Measurements from ENCODE around the gene ZNF320. TPM values are rescaled to one million over a fixed set of nuclear protein-coding genes. Genes with fewer than 3 reads are reported as not detected.
"Not testable (repeated sequence)": the region's sequence is repeated elsewhere in the genome, so short reads cannot be mapped to it uniquely, and the experiment has no call there.

ZNF320 gene
- total and polyA plus RNA-seq, 2 donors, result 9.7 to 22.9 TPM

- peak overlapping the region; percentile 72 for H3K4me3 ChIP-seq (ENCODE audit: low read depth, low read length)
- WGBS, result 38% methylated on average over 24 of the region's 24 CpGs
- peak overlapping the region; percentile 88 for H3K27ac ChIP-seq (ENCODE audit: low read depth)
- no peaks in the 10 kb centered on the region for H3K4me1 ChIP-seq (ENCODE audit: insufficient read depth)
- no peak for DNase-seq (ENCODE audit: extremely low spot score)
- H3K36me3 ChIP-seq (ENCODE audit: insufficient read depth), result no peaks in the 10 kb centered on the region
Observed at GRCh38 chr19:52896431-52897137, 851 bp downstream of the ZNF320 start.

- WGBS, result 50% methylated on average over 4 of the region's 4 CpGs
- no peak for DNase-seq (ENCODE audit: extremely low spot score)
- Histone ChIP-seq H3K4me1 (ENCODE audit: insufficient read depth) (no peaks in the 10 kb centered on the region), H3K27ac (ENCODE audit: low read depth) (no peak overlapping the region), H3K36me3 (ENCODE audit: insufficient read depth) (peaks cover 3% of the 10 kb centered on the region), H3K4me3 (ENCODE audit: low read depth, low read length) (no peak overlapping the region)
Observed at GRCh38 chr19:52891336-52891735, 6.1 kb downstream of the ZNF320 start.

DNA sequence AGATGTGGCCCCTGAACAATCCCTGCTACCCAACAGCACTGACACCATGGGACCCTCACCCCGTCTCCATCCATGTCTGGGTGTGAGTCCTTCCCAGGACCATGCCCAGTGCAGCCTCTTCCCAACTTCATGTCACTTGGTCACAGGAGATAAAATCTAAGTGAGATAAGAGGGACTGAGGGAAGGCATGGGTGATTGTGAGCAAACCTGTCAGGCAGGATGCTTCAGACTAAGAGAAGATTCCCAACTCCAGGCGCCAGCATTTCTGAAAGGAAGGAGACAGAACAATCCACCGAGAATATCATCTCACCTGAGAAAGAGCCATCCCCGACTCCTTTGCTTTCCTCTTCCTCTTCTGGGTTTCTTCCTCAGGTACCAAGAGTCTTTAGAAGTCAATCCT lies 7.5 kb downstream of the ZNF320 start:
- Histone ChIP-seq H3K4me3 (ENCODE audit: low read depth, low read length) (no peak overlapping the region), H3K36me3 (ENCODE audit: insufficient read depth) (peaks cover 3% of the 10 kb centered on the region), H3K27ac (ENCODE audit: low read depth) (no peak overlapping the region), H3K4me1 (ENCODE audit: insufficient read depth) (no peaks in the 10 kb centered on the region)
- 89% methylated on average over 4 of the region's 4 CpGs for WGBS
- no peak for DNase-seq (ENCODE audit: extremely low spot score)

DNA sequence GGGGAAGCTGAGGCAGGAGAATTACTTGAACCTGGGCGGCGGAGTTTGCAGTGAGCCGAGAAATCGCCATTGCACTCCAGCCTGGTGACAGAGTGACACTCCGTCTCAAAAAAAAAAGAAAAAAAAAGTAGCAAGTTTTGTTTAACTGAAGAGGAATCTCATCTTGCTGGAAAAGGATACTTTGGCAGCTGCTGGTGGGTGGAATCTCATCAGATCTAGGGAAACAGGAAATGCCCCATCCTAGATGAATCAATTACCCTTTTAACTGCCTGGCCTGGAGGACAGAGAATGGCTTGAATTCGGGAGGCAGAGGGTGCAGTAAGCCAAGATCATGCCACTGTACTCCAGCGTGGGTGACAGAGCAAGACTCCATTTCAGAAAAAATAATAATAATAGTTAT lies 8.4 kb downstream of the ZNF320 start:
- Histone ChIP-seq H3K27ac (ENCODE audit: low read depth) (no peak overlapping the region), H3K36me3 (ENCODE audit: insufficient read depth) (peaks cover 3% of the 10 kb centered on the region), H3K4me3 (ENCODE audit: low read depth, low read length) (no peak overlapping the region), H3K4me1 (ENCODE audit: insufficient read depth) (no peaks in the 10 kb centered on the region)
- DNase-seq (ENCODE audit: extremely low spot score), result no peak
- 90% methylated on average over 7 of the region's 7 CpGs for WGBS

- H3K27ac ChIP-seq (ENCODE audit: low read depth), result no peak overlapping the region
- DNase-seq (ENCODE audit: extremely low spot score), result no peak
- no peak overlapping the region for H3K4me3 ChIP-seq (ENCODE audit: low read depth, low read length)
- H3K4me1 ChIP-seq (ENCODE audit: insufficient read depth), result no peaks in the 10 kb centered on the region
- 88% methylated on average over 11 of the region's 11 CpGs for WGBS
- peaks cover 11% of the 10 kb centered on the region for H3K36me3 ChIP-seq (ENCODE audit: insufficient read depth)
Observed at GRCh38 chr19:52880895-52881389, 16.5 kb downstream of the ZNF320 start.

- H3K36me3 ChIP-seq (ENCODE audit: insufficient read depth); H3K4me1 ChIP-seq (ENCODE audit: insufficient read depth); H3K27ac ChIP-seq (ENCODE audit: low read depth); DNase-seq (ENCODE audit: extremely low spot score); H3K4me3 ChIP-seq (ENCODE audit: low read depth, low read length): not testable (repeated sequence)
- 63% methylated on average over 6 of the region's 6 CpGs for WGBS
Observed at GRCh38 chr19:52872996-52873395, 24.4 kb downstream of the ZNF320 start.

DNA sequence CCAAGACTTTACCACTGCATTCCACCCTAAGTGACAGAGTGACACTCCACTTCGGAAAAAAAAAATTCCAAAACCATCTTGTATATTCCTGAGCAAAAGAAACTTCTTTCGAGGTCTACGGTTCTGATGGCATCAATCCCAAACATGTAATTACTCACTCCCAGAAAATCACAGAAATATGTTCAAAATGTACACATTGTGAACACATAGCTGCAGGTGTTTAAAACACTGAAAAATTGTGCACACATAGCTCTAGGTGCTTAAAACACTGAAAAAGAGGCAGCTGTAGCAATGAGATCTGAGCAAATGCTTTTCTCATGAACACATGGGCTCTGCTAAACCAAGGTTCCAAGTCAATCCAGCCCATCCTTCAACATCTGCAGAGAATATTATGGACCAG lies 26.0 kb downstream of the ZNF320 start:
- H3K4me1 ChIP-seq (ENCODE audit: insufficient read depth), result no peaks in the 10 kb centered on the region
- H3K36me3 ChIP-seq (ENCODE audit: insufficient read depth), result no peaks in the 10 kb centered on the region
- H3K27ac ChIP-seq (ENCODE audit: low read depth), result no peak overlapping the region
- 93% methylated on average over 3 of the region's 3 CpGs for WGBS
- no peak overlapping the region for H3K4me3 ChIP-seq (ENCODE audit: low read depth, low read length)
- no peak for DNase-seq (ENCODE audit: extremely low spot score)

GRCh38 chr19:52868031-52868430 lies 29.4 kb downstream of the ZNF320 start:
- H3K27ac ChIP-seq (ENCODE audit: low read depth); H3K36me3 ChIP-seq (ENCODE audit: insufficient read depth); H3K4me3 ChIP-seq (ENCODE audit: low read depth, low read length); DNase-seq (ENCODE audit: extremely low spot score); H3K4me1 ChIP-seq (ENCODE audit: insufficient read depth): not testable (repeated sequence)
- 80% methylated on average over 11 of the region's 11 CpGs for WGBS

DNA sequence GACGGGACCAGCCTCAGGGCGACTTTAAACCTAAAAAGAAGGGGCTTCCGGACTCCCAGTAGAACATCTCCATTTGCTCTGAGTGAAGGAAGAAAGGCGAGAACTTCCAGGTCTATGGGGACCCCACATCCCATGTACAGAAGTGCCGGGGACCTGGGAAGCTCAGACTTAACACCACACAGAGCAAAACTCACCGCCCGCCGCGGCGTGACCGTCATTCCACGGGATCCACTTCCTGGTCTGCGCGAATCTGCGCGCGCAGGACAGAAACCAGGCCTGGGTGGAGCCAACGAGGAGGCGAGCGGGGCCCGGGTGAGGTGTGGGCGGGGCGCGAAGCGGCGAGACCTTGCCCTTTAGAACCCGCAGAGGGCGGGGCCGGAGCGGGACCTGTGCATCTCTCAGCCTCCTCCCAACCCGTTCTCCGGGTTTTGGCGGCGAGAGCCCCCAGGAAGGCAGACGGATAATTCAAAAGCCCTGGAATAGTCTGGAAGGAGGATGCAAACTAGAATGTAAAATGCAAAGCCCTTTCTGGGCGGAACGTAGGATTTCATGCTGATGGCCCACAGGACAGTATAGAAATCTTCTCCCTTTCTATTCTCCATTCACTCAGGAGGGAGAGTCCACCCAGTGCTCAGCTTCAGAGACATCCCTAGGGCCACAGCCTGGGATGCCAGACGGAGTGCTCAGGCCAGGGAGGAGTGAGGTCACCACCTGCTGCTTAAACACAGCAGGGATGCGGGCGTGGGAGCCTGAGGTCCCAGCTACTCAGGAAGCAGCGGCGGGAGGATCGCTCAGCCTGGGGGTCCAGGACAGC lies 39.9 kb downstream of the ZNF320 start, which contains the start of gene ZNF468:
ZNF468 (minus strand) TSS at position 242 of the 814 bp plus-strand sequence. CDS start 3,347 bp downstream, outside the sequence.
- H3K4me3 ChIP-seq (ENCODE audit: low read depth, low read length), result peak within 1 kb of the TSS; percentile 58
- H3K4me1 ChIP-seq (ENCODE audit: insufficient read depth); H3K36me3 ChIP-seq (ENCODE audit: insufficient read depth); H3K27ac ChIP-seq (ENCODE audit: low read depth): not testable (repeated sequence)
- peak; percentile 23 for DNase-seq (ENCODE audit: extremely low spot score)
- 2% methylated on average over 40 of the region's 43 CpGs for WGBS

- peak overlapping the region; percentile 58 for H3K4me3 ChIP-seq (ENCODE audit: low read depth, low read length)
- H3K36me3 ChIP-seq (ENCODE audit: insufficient read depth); H3K4me1 ChIP-seq (ENCODE audit: insufficient read depth); DNase-seq (ENCODE audit: extremely low spot score); H3K27ac ChIP-seq (ENCODE audit: low read depth): not testable (repeated sequence)
- under 1% methylated on average over 22 of the region's 31 CpGs for WGBS
Observed at GRCh38 chr19:52856540-52857377, 40.7 kb downstream of the ZNF320 start.

Small RNAs within 50 kb of the gene (small RNA-seq; reads per million reads assigned to genes)
- gene ZNF320, result 0.18 reads per million

Other genes starting within 250 kb of the ZNF320 start
- 22.3 TPM for gene ZNF611, start 162.6 kb downstream of the ZNF320 start, total RNA-seq
- gene ZNF611, start 162.6 kb downstream of the ZNF320 start, polyA plus RNA-seq, result 6.6 TPM
- 9.1 TPM for gene ZNF600, start 110.8 kb downstream of the ZNF320 start, total RNA-seq
- gene ZNF600, start 110.8 kb downstream of the ZNF320 start, polyA plus RNA-seq, result 4.1 TPM
- 33.5 TPM for gene ZNF28, start 76.0 kb downstream of the ZNF320 start, total RNA-seq
- gene ZNF28, start 76.0 kb downstream of the ZNF320 start, polyA plus RNA-seq, result 7.6 TPM
- gene ZNF468, start 40.0 kb downstream of the ZNF320 start, total RNA-seq, result 39.5 TPM
- gene ZNF468, start 40.0 kb downstream of the ZNF320 start, polyA plus RNA-seq, result 11.2 TPM
- gene ZNF888, start 25.8 kb upstream of the ZNF320 start, total RNA-seq, result 21.3 TPM
- gene ZNF888, start 25.8 kb upstream of the ZNF320 start, polyA plus RNA-seq, result 4.2 TPM
- 27.4 TPM for gene ZNF816, start 65.2 kb upstream of the ZNF320 start, total RNA-seq
- gene ZNF816, start 65.2 kb upstream of the ZNF320 start, polyA plus RNA-seq, result 5.9 TPM
- gene ERVV-1, start 116.3 kb upstream of the ZNF320 start, total RNA-seq, result not detected
- gene ERVV-1, start 116.3 kb upstream of the ZNF320 start, polyA plus RNA-seq, result 0.05 TPM
- gene ERVV-2, start 147.1 kb upstream of the ZNF320 start, total RNA-seq, result not detected
- gene ERVV-2, start 147.1 kb upstream of the ZNF320 start, polyA plus RNA-seq, result not detected
- 60.1 TPM for gene ZNF160, start 205.8 kb upstream of the ZNF320 start, total RNA-seq
- gene ZNF160, start 205.8 kb upstream of the ZNF320 start, polyA plus RNA-seq, result 28.0 TPM
- gene ZNF415, start 235.3 kb upstream of the ZNF320 start, total RNA-seq, result 21.9 TPM
- 13.3 TPM for gene ZNF415, start 235.3 kb upstream of the ZNF320 start, polyA plus RNA-seq